PC-3 (cell line): ENCODE data around the gene ADO. TPM values are rescaled to one million over a fixed set of nuclear protein-coding genes. Genes with fewer than 3 reads are reported as not detected.

Experiments
- ATAC-seq: fragments of 200-7000 bp; cut with Tn5 transposase; 2 replicates; pipeline ENCODE4 v1.9.1; 2020; ENCODE audit warnings: mild to moderate bottlenecking, moderate library complexity
- BruUV-seq: library from RNA; stranded (reverse); fragments of 400-500 nt; replicated peaks from 2 replicates; lab custom pipeline; 2021; lab: Mats Ljungman, UMichigan
- CTCF ChIA-PET: fragments of 300-600 bp; sonication (Branson Sonifier 250); formaldehyde crosslinking; loops from one replicate; lab custom pipeline; 2022; ENCODE audit warnings: antibody characterized with exemption; lab: Charles Lee
- POLR2A ChIA-PET: fragments of 300-600 bp; sonication (Branson Sonifier 250); formaldehyde crosslinking; loops from one replicate; lab custom pipeline; 2022; ENCODE audit warnings: antibody characterized with exemption; ENCODE audit not compliant: unreplicated experiment; lab: Charles Lee
- DNase-seq: peaks from one replicate; pipeline ENCODE4 v3.0.0-alpha.2; 2015
- H2AFZ ChIP-seq: fragments of 300-600 bp; sonication (generic); 2 replicates; pipeline ENCODE4 v1.6.0; 2016; ENCODE audit warnings: antibody characterized with exemption, low read length
- H3F3A ChIP-seq: fragments of 300-600 bp; sonication (generic); one replicate; pipeline ENCODE4 v1.6.0; 2017; ENCODE audit warnings: antibody characterized with exemption, low read length, control low read depth, mild to moderate bottlenecking; ENCODE audit not compliant: unreplicated experiment
- H3K27ac ChIP-seq: fragments of 300-600 bp; sonication (generic); 2 replicates; pipeline ENCODE4 v1.5.1; 2016; ENCODE audit warnings: mild to moderate bottlenecking, low read length
- H3K27me3 ChIP-seq: fragments of 300-600 bp; sonication (generic); 2 replicates; pipeline ENCODE4 v1.6.1; 2016; ENCODE audit warnings: low read length, mixed read lengths
- H3K36me3 ChIP-seq: fragments of 300-600 bp; sonication (generic); 2 replicates; pipeline ENCODE4 v1.6.1; 2016; ENCODE audit warnings: low read depth, mixed run types, low read length, mixed read lengths
- H3K4me1 ChIP-seq: fragments of 300-600 bp; sonication (generic); 2 replicates; pipeline ENCODE4 v1.5.1; 2016; ENCODE audit warnings: low read length; ENCODE audit not compliant: insufficient read depth
- H3K4me2 ChIP-seq: fragments of 300-600 bp; sonication (generic); 2 replicates; pipeline ENCODE4 v1.6.0; 2016; ENCODE audit warnings: low read length
- H3K4me3 ChIP-seq: fragments of 300-600 bp; sonication (generic); 2 replicates; pipeline ENCODE4 v1.5.1; 2016; ENCODE audit warnings: mild to moderate bottlenecking, low read length, mixed read lengths
- H3K79me2 ChIP-seq: fragments of 300-600 bp; sonication (generic); 2 replicates; pipeline ENCODE4 v1.6.1; 2017; ENCODE audit warnings: low read length, mixed read lengths
- H3K9ac ChIP-seq: fragments of 300-600 bp; sonication (generic); 2 replicates; pipeline ENCODE4 v1.6.0; 2016; ENCODE audit warnings: mild to moderate bottlenecking, low read length
- H3K9me2 ChIP-seq: fragments of 300-600 bp; sonication (generic); replicated peaks from 2 replicates; pipeline ENCODE4 v1.6.1; 2016; ENCODE audit warnings: mixed run types, low read length, mixed read lengths
- H3K9me3 ChIP-seq: fragments of 300-600 bp; sonication (generic); 2 replicates; pipeline ENCODE4 v1.6.1; 2016; ENCODE audit warnings: low read length, mixed read lengths
- H4K20me1 ChIP-seq: fragments of 300-600 bp; sonication (generic); 2 replicates; pipeline ENCODE4 v1.6.1; 2016; ENCODE audit warnings: low read length, mixed read lengths
- CTCF ChIP-seq: fragments of 300-600 bp; sonication (generic); conservative IDR thresholded peaks from 2 replicates; pipeline ENCODE4 v1.5.1; 2017; ENCODE audit warnings: antibody characterized with exemption, low read depth, mild to moderate bottlenecking, low read length
- EZH2 ChIP-seq: fragments of 300-600 bp; sonication (generic); IDR thresholded peaks from one replicate; pipeline ENCODE4 v1.6.1; 2017; ENCODE audit warnings: antibody characterized with exemption, mild to moderate bottlenecking, low read length; ENCODE audit not compliant: unreplicated experiment
- EZH2phosphoT487 ChIP-seq: fragments of 300-600 bp; sonication (generic); IDR thresholded peaks from 2 replicates; pipeline ENCODE4 v1.6.1; 2018; ENCODE audit warnings: mild to moderate bottlenecking, antibody characterized with exemption, low read length, borderline replicate concordance
- intact Hi-C: fragments of 100-400 bp; cut with micrococcal nuclease; formaldehyde crosslinking; loops from 2 replicates; pipeline ENCODE4 v1.9.0; 2023
- total RNA-seq: library from RNA; depleted of rRNA; stranded (reverse); fragments of >200 nt; gene quantifications from 2 replicates; pipeline ENCODE4 v1.2.3, GENCODE V29; 2014

ADO gene
- total RNA-seq, 1 experiment from 2014 or later: 107 TPM

- peak; percentile 62 for DNase-seq
- BruUV-seq: TSS peak; percentile 55
These were observed 1.7 kb downstream of the ADO start for GRCh38 chr10:62806251-62806650.

GRCh38 chr10:62810156-62810902 is 5.8 kb downstream of the ADO start:
- Histone ChIP-seq H2AFZ (no peak overlapping the region), H3F3A (no peaks in the 10 kb centered on the region), H3K36me3 (peaks cover 27% of the 10 kb centered on the region), H3K9me2 (no peaks in the 10 kb centered on the region), H3K27me3 (no peaks in the 10 kb centered on the region), H3K4me2 (no peak overlapping the region), H3K9me3 (no peaks in the 10 kb centered on the region), H3K4me1 (peaks cover 30% of the 10 kb centered on the region), H3K27ac (no peak overlapping the region), H3K79me2 (peaks cover 52% of the 10 kb centered on the region), H3K4me3 (no peak overlapping the region), H4K20me1 (peaks cover 41% of the 10 kb centered on the region), H3K9ac (no peak overlapping the region)
- BruUV-seq: no TSS peak
- intact Hi-C loops: no loop called here
- ATAC-seq: no peak
- ChIA-PET CTCF (no interaction called here), POLR2A (no interaction called here)
- DNase-seq: no peak
- TF ChIP-seq CTCF (no peak), EZH2 (no peak), EZH2phosphoT487 (no peak)

More at GRCh38 chr10:62806251-62806650, 1.7 kb downstream of the ADO start:
- CTCF ChIA-PET: interaction anchor here (0.6 to 2.1 kb wide), 6 partner anchors 10 to 368 kb away, joined by 3 to 17 read pairs (median 4); partner anchors contain the start of gene EGR2
- H4K20me1 ChIP-seq: peaks cover 41% of the 10 kb centered on the region
- H3K4me1 ChIP-seq: peaks cover 37% of the 10 kb centered on the region
- H3K27ac ChIP-seq: no peak overlapping the region
- H3K4me2 ChIP-seq: peak overlapping the region; percentile 91
- peaks cover 27% of the 10 kb centered on the region for H3K36me3 ChIP-seq
- H3K79me2 ChIP-seq: peaks cover 60% of the 10 kb centered on the region
- peak overlapping the region; percentile 77 for H3K9ac ChIP-seq
- H3K4me3 ChIP-seq: peak overlapping the region; percentile 79
- TF ChIP-seq CTCF: no peak
- TF ChIP-seq EZH2: no peak
- TF ChIP-seq EZH2phosphoT487: no peak
- H3K27me3 ChIP-seq: no peaks in the 10 kb centered on the region
- H3K9me3 ChIP-seq: no peaks in the 10 kb centered on the region
- H3K9me2 ChIP-seq: no peaks in the 10 kb centered on the region
- intact Hi-C loops: loop anchor here (1.0 kb wide), 3 partner anchors 10 to 369 kb away; partner anchors contain the start of gene EGR2
- no peak overlapping the region for H2AFZ ChIP-seq
- POLR2A ChIA-PET: interaction anchor here (0.6 to 1.0 kb wide), 2 partner anchors 12 to 187 kb away, joined by 7 to 10 read pairs; no protein-coding TSS in a partner anchor
- ATAC-seq: no peak
- H3F3A ChIP-seq: no peaks in the 10 kb centered on the region
